ENCODE measurements around the gene TMEM109. TPM values are rescaled to one million over a fixed set of nuclear protein-coding genes. Genes with fewer than 3 reads are reported as not detected.

TMEM109 gene
- total RNA-seq, 4 donors from 2014 or later: 107 to 132 (median 120) TPM

DNA sequence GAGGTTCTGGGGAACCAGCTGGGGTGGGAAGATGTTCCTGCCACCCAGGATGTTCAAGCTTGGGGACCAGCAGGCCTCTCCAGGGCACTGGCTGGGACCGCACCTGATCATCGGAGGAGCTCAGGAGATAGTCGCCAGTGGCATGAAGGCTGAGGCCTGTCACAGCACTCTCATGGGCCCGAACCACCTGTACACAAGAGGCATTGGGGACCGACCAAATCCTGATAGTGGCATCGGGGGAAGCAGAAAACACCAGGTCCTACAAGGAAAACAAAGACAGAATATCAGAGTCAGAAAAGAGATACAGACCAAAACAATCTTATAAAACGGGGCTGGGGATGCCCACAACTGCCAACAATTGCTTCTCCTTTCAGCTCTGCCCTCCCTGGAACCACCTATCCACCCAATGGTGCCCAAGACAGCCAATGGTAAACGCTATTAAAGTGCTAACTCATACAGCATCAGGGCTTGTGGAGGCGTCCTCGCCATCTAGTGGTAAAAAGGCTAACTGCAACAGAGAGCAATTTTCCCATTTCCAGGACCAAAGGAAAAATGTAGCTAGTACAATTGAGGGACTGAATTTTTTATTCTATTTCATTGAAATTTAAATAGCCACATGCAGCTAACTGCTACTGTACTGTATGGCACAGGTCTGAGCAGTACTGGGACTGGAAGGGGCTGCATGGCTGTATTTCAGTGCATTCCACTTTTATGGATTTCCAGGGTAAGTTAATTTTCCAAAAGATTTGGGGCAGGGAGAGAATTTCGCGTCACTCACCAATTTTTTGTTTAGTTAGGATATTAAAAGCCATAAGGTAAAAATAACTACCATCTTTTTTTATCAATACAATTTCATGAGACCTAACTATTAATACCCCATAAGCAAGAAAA lies 14.7 kb upstream of the TMEM109 start:
- Histone ChIP-seq H3K27me3 (no peaks in the 10 kb centered on the region), H3K27ac (no peak overlapping the region), H3K36me3 (peaks cover 8 to 95% of the 10 kb centered on the region in 2 donors), H3K9me3 (no peaks in the 10 kb centered on the region), H3K4me3 (no peak overlapping the region), H3K4me1 (peaks cover 0 to 18% (median under 1%) of the 10 kb centered on the region in 3 donors)
- peak; percentile 68 for ATAC-seq
- TF ChIP-seq EP300 (IDR thresholded peaks at IDR 0.05): no peak
- TF ChIP-seq, protein P1, sequence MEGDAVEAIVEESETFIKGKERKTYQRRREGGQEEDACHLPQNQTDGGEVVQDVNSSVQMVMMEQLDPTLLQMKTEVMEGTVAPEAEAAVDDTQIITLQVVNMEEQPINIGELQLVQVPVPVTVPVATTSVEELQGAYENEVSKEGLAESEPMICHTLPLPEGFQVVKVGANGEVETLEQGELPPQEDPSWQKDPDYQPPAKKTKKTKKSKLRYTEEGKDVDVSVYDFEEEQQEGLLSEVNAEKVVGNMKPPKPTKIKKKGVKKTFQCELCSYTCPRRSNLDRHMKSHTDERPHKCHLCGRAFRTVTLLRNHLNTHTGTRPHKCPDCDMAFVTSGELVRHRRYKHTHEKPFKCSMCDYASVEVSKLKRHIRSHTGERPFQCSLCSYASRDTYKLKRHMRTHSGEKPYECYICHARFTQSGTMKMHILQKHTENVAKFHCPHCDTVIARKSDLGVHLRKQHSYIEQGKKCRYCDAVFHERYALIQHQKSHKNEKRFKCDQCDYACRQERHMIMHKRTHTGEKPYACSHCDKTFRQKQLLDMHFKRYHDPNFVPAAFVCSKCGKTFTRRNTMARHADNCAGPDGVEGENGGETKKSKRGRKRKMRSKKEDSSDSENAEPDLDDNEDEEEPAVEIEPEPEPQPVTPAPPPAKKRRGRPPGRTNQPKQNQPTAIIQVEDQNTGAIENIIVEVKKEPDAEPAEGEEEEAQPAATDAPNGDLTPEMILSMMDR (IDR thresholded peaks at IDR 0.05): peak; percentile 89 to 97 (median 92)
- 34 to 54% methylated on average over 7 to 12 of the region's 12 CpGs for WGBS, 2 donors (ENCODE audit: low coverage in 1 of 2)

DNA sequence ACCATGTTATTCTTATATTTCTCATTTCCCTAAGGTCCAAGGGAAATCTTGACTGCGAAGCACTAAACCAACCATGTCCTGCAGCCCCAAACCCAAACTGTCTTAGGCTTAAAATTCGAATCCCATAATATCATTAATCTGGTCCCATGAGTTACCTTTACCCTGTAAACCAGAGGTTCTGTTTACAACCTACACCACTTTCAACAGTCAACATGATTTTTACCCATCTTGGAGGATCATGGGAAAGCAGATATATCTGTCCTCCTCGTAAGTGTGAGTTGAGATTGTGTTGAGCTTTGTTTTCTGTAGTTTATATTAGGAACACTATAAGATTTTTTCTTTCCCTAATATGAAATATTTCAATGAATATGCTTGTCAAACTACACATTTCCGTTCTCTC lies 14.0 kb upstream of the TMEM109 start:
- ATAC-seq: no peak
- WGBS, 2 donors (ENCODE audit: low coverage in 1 of 2): 55 to 81% methylated on average over 4 of the region's 4 CpGs
- peaks cover 8 to 88% of the 10 kb centered on the region in 2 donors for H3K36me3 ChIP-seq

DNA sequence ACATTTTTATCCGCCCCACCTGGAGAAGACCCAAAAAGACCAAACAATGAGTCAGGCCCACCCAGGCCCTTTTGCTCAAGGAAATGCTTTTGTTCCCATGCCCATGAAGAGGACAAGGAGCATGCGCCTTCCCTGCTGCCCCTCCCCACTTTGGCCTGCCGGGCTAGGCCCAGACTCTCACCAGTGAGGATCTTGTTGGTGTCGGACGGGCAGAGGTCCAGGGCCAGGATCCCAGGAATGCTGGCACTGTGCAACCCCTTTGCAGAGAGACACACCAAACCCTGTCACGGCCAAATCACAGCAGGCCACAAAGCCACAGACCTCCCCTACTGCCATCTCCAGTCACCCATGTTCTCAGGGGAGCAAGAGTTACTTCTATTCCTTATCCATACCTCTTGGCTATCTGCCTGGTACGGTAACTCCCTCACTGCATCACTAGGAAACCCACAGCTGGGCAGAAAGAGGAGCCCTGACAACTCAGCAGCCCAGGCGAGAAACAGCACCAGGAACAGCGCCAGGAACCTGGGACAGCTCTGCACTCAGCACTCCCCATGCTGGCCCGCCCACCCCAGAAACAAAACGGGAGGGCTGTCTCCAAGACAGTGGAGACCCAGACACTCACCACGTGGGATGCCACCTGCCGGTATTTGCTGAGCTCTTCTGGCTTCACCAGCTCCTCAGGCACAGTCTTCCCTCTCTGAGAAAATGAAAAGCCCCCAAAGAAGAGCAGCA lies 13.1 kb upstream of the TMEM109 start:
- TF ChIP-seq, protein P1 (IDR thresholded peaks at IDR 0.05): no peak
- TF ChIP-seq EP300 (IDR thresholded peaks at IDR 0.05): no peak
- no peak for TF ChIP-seq POLR2A (IDR thresholded peaks at IDR 0.05)
- TF ChIP-seq POLR2AphosphoS5 (IDR thresholded peaks at IDR 0.05): no peak
- H3K27me3 ChIP-seq: no peaks in the 10 kb centered on the region
- H3K4me3 ChIP-seq: no peak overlapping the region
- WGBS, 2 donors (ENCODE audit: low coverage in 1 of 2): 82 to 95% methylated on average over 2 to 4 of the region's 13 CpGs
- H3K4me1 ChIP-seq: peaks cover 3 to 34% (median 10%) of the 10 kb centered on the region in 3 donors
- H3K27ac ChIP-seq: no peak overlapping the region
- H3K9me3 ChIP-seq: no peaks in the 10 kb centered on the region
- ATAC-seq: no peak
- peaks cover 8 to 79% of the 10 kb centered on the region in 2 donors for H3K36me3 ChIP-seq

More for the DNA sequence above, 14.0 kb upstream of the TMEM109 start:
- no peaks in the 10 kb centered on the region for H3K9me3 ChIP-seq
- no peak for TF ChIP-seq POLR2A (IDR thresholded peaks at IDR 0.05)
- TF ChIP-seq EP300 (IDR thresholded peaks at IDR 0.05): no peak
- no peak for TF ChIP-seq POLR2AphosphoS5 (IDR thresholded peaks at IDR 0.05)
- TF ChIP-seq, protein P1 (IDR thresholded peaks at IDR 0.05): no peak
- peaks cover under 1 to 25% (median 7%) of the 10 kb centered on the region in 3 donors for H3K4me1 ChIP-seq
- no peak overlapping the region for H3K4me3 ChIP-seq
- H3K27me3 ChIP-seq: no peaks in the 10 kb centered on the region
- H3K27ac ChIP-seq: no peak overlapping the region

DNA sequence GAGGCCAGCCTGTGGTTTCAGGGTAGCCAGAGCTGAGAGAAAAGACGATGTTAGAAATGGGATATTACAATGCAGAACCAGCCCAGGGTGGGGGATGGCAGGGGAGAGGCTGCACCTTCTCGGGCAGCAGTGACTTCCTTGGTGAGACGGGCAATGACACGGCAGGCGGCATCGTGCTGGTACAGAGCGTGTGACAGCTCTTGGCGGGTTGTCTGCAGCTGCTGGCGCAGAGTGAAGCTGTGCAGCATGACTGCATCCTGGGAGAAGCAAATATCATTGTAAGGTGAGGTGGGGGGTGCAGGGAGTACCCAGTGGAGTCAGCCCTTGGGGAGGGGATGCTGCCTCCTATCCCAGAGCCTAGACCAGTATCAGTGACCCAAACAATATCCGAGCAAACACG lies 11.3 kb upstream of the TMEM109 start:
- no peak for ATAC-seq
- WGBS, 2 donors (ENCODE audit: low coverage in 1 of 2): 79 to 100% methylated on average over 1 to 10 of the region's 11 CpGs

More for the DNA sequence above, 11.3 kb upstream of the TMEM109 start:
- H3K9me3 ChIP-seq: no peaks in the 10 kb centered on the region
- no peak overlapping the region for H3K4me3 ChIP-seq
- peaks cover 3 to 43% (median 10%) of the 10 kb centered on the region in 3 donors for H3K4me1 ChIP-seq
- H3K36me3 ChIP-seq: peaks cover 0 to 61% of the 10 kb centered on the region in 2 donors
- no peak overlapping the region for H3K27ac ChIP-seq
- no peak for TF ChIP-seq EP300 (IDR thresholded peaks at IDR 0.05)
- no peak for TF ChIP-seq POLR2A (IDR thresholded peaks at IDR 0.05)
- TF ChIP-seq POLR2AphosphoS5 (IDR thresholded peaks at IDR 0.05): no peak
- TF ChIP-seq, protein P1 (IDR thresholded peaks at IDR 0.05): no peak
- H3K27me3 ChIP-seq: no peaks in the 10 kb centered on the region
